Measurements from ENCODE around the gene IGSF3. TPM values are rescaled to one million over a fixed set of nuclear protein-coding genes. Genes with fewer than 3 reads are reported as not detected.

Gene IGSF3
- total RNA-seq, 4 donors from 2014 or later, result 48.1 to 59.2 (median 55.6) TPM

DNA sequence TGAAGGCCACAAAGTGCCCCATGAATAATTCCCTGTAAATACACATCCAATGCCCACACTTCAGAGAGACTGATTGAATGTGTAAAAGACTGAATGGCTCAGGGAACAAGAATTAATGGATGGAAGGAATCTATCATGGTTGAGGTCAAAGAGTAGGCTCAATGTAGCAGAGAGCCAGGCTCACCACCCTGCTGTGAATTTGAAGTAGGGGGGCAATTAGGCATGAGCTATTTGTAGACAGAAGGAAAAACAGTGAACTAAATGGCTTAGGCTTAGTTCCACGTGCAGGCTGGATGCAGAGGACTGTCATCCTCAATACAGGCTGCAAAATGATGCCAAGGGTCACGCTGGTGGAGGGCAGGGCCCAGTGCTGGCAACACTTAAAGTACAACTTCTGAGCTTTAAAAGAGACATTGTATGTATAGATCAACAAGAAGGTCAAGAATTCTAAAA lies 22.9 kb upstream of the IGSF3 start:
- TF ChIP-seq POLR2A (IDR thresholded peaks at IDR 0.05) (no peak), EP300 (IDR thresholded peaks at IDR 0.05) (no peak), POLR2AphosphoS5 (IDR thresholded peaks at IDR 0.05) (no peak)
- TF ChIP-seq, protein P1, sequence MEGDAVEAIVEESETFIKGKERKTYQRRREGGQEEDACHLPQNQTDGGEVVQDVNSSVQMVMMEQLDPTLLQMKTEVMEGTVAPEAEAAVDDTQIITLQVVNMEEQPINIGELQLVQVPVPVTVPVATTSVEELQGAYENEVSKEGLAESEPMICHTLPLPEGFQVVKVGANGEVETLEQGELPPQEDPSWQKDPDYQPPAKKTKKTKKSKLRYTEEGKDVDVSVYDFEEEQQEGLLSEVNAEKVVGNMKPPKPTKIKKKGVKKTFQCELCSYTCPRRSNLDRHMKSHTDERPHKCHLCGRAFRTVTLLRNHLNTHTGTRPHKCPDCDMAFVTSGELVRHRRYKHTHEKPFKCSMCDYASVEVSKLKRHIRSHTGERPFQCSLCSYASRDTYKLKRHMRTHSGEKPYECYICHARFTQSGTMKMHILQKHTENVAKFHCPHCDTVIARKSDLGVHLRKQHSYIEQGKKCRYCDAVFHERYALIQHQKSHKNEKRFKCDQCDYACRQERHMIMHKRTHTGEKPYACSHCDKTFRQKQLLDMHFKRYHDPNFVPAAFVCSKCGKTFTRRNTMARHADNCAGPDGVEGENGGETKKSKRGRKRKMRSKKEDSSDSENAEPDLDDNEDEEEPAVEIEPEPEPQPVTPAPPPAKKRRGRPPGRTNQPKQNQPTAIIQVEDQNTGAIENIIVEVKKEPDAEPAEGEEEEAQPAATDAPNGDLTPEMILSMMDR (IDR thresholded peaks at IDR 0.05), result no peak
- Histone ChIP-seq H3K36me3 (no peaks in the 10 kb centered on the region), H3K9me3 (no peaks in the 10 kb centered on the region), H3K27ac (no peak overlapping the region), H3K4me3 (no peak overlapping the region), H3K4me1 (peaks cover 24% of the 10 kb centered on the region), H3K27me3 (no peaks in the 10 kb centered on the region)
- WGBS, result 53% methylated on average over 2 of the region's 2 CpGs
- DNase-seq (ENCODE audit: low spot score in 2 of 2), result no peak

DNA sequence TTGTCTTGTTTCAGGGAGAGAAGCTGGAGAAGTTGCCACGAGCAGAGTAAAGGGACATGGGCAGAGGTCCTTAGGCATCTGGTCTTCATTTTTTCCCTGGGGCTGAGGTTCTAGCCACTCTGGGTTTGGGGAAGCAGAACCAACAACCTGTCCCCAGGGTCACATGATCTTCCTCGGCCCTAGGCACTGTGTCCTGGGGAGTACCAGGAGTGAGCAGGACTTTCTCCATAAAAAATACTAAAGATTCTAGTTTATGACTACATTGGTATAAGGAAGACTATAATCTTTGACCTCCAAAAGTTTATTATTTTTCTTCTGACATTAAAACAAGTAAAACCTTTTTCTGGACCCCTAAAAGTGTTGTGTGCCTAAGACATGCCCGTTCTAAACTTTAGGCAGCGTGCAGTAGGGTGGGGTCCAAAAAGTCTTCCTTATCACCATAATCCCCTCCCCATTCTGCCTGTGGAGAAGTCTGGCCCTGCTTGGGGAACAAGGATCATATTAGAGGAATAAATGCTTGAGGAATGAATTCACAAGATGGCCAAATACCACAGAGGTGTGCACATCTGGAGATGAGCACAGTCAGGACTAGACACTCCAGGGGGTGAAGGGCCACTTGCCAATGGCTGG lies 19.3 kb upstream of the IGSF3 start:
- 68% methylated on average over 4 of the region's 4 CpGs for WGBS
- H3K27me3 ChIP-seq, result no peaks in the 10 kb centered on the region
- no peak for DNase-seq (ENCODE audit: low spot score in 2 of 2)
- TF ChIP-seq, protein P1 (IDR thresholded peaks at IDR 0.05), result no peak
- no peak overlapping the region for H3K27ac ChIP-seq
- no peaks in the 10 kb centered on the region for H3K4me1 ChIP-seq
- no peaks in the 10 kb centered on the region for H3K9me3 ChIP-seq
- no peak overlapping the region for H3K4me3 ChIP-seq
- no peaks in the 10 kb centered on the region for H3K36me3 ChIP-seq

DNA sequence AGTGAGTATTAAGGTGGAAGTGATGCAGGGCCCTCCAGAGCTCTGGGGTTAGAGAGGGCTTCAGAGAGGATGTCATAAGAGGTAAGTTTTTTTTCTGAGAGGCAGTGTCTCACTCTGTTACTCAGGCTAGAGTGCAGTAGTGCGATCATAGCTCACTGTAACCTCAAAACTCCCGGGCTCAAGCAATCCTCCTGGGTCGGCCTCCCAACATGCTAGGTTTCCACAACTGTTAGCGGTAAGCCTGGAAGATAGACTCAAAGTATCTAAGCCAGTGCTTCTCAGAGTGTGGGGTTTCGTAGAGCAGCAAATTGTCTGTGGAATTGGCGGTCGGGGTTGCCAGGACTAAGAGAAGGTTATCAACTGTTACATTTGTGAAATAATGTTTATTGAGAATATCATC lies 18.6 kb upstream of the IGSF3 start:
- WGBS, result 97% methylated on average over 7 of the region's 7 CpGs
- no peak for DNase-seq (ENCODE audit: low spot score in 2 of 2)
- Histone ChIP-seq H3K27me3 (no peaks in the 10 kb centered on the region), H3K4me1 (no peaks in the 10 kb centered on the region), H3K4me3 (no peak overlapping the region), H3K27ac (no peak overlapping the region), H3K36me3 (no peaks in the 10 kb centered on the region), H3K9me3 (no peaks in the 10 kb centered on the region)
- no peak for TF ChIP-seq POLR2AphosphoS5 (IDR thresholded peaks at IDR 0.05)
- TF ChIP-seq, protein P1 (IDR thresholded peaks at IDR 0.05), result no peak
- TF ChIP-seq POLR2A (IDR thresholded peaks at IDR 0.05), result no peak
- no peak for TF ChIP-seq EP300 (IDR thresholded peaks at IDR 0.05)

DNA sequence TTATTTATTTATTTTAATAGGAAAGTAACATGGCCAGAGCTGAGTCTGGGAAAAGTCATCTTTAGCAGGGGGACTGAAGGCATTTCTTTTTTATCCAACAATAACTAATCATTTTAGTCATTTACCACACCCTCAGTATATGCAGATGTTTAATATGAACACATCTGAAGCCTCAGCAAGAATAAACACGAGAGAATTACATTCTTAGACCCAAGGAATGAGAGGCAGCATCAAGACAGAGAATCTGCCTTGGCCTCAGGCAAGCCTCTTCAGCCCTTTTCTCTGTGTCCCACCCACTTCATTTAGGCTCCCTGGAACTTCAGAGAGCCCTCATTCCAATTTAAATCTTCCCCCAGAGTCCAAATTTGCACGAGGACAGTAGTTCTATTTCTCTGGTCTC lies 17.0 kb upstream of the IGSF3 start:
- no peaks in the 10 kb centered on the region for H3K27me3 ChIP-seq
- no peak overlapping the region for H3K4me3 ChIP-seq
- no peaks in the 10 kb centered on the region for H3K9me3 ChIP-seq
- TF ChIP-seq, protein P1 (IDR thresholded peaks at IDR 0.05), result no peak
- no peak for TF ChIP-seq POLR2A (IDR thresholded peaks at IDR 0.05)
- TF ChIP-seq POLR2AphosphoS5 (IDR thresholded peaks at IDR 0.05), result no peak
- no peak for TF ChIP-seq EP300 (IDR thresholded peaks at IDR 0.05)
- no peaks in the 10 kb centered on the region for H3K36me3 ChIP-seq
- no peak overlapping the region for H3K27ac ChIP-seq
- DNase-seq (ENCODE audit: low spot score in 2 of 2), result no peak
- 32% methylated on average over 2 of the region's 2 CpGs for WGBS
- no peaks in the 10 kb centered on the region for H3K4me1 ChIP-seq

DNA sequence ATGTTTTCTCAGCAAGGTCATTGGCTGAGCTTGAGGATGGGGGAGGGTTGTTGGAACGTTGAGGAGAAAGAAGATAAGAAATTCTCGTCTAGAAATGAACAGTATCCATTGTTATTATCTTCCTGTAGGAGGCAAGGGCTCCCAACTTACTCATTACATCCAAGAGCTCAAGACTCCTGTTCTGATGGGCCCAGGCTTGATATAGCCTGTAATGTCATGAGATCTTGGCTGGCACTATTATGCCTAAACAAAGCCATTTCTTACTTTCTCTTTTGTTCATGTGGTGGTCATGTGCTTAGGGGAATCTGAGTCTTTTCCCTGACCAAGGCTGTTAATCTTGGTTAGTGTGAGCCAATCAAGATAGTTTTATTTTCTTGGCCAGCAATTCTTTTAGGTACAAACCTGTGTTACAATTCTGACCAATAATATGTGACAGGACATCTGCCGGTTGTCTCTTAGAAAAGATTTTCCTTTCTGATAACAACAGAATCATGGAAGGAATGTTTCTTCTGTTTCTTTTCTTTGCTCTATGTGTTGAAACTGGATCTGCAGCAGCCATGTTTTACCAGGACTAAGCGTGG lies 15.2 kb upstream of the IGSF3 start:
- 60% methylated on average over 4 of the region's 4 CpGs for WGBS
- Histone ChIP-seq H3K9me3 (no peaks in the 10 kb centered on the region), H3K27ac (no peak overlapping the region), H3K4me1 (peaks cover under 1% of the 10 kb centered on the region), H3K36me3 (no peaks in the 10 kb centered on the region), H3K4me3 (no peak overlapping the region), H3K27me3 (no peaks in the 10 kb centered on the region)
- TF ChIP-seq, protein P1 (IDR thresholded peaks at IDR 0.05), result no peak
- TF ChIP-seq EP300 (IDR thresholded peaks at IDR 0.05) (no peak), POLR2A (IDR thresholded peaks at IDR 0.05) (no peak), POLR2AphosphoS5 (IDR thresholded peaks at IDR 0.05) (no peak)
- no peak for DNase-seq (ENCODE audit: low spot score in 2 of 2)

All from suprapubic skin (tissue), 4 donors.